HG03457 (cell line): ENCODE results near the gene RPLP1.

ENCODE experiments used
- ATAC-seq: cut with Tn5 transposase; IDR thresholded peaks from one replicate; pipeline ENCODE4 v1.9.1; 2021; ENCODE audit warnings: moderate number of reproducible peaks; ENCODE audit not compliant: unreplicated experiment

Gene RPLP1

GRCh38 chr15:69468241-69469121 is 15.9 kb downstream of the RPLP1 start:
- no peak for ATAC-seq

DNA sequence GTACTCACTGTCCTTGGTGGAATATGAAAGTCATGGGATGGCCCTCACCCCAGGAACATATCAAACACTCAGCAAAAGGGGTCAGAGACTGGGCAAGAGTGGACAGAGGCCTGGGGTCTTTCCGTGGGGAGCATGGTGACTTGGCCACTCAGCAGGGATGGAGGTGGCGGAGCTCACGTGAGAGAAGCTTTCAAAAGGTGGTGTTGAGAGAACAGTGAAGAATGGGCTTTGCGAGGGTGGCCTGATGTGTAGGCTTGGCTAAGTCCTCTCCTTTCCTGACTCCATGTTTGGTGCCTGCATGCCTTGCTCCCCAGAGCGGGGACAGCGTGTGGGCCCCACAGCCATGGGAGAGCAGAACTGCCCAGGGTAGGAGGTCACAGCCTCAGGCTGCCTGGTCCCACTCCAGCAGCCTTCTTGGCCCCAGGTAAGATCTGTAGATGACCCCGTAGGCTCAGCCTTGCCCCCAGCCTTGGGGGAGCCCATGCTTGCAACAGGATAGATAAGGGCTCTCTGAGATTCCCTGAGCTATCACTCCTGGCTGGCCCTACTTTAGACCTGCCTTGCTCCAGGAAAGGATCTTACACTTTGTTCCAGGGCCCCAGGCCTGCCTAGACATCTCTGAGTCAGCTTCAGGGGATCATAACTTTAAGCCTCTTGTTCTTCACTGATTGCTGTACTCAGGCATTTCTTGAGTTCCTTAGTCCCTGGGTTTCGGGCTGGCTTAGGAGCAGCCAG is 17.0 kb downstream of the RPLP1 start:
- ATAC-seq, result no peak

GRCh38 chr15:69472046-69472445 is 19.4 kb downstream of the RPLP1 start:
- ATAC-seq, result no peak

DNA sequence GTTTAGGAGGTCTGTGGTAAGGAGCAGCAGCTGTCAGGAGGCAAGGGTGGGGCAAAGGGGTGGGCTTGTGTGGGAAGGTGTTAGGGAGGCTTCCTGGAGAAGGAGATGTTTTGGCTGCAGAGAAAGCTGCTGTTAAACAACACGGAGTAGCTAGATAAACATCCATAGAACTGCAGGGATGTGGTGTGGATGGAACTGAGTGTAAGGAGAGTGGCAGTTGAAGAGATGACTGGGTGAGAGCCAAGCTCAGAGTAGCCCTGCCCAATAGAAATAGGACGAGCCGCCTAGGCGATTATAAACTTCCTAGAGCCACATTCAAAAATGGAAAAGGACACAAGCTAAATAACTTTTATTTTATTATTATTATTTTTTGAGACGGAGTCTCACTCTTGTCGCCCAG is 19.9 kb downstream of the RPLP1 start:
- ATAC-seq, result no peak

GRCh38 chr15:69474291-69474690 is 21.7 kb downstream of the RPLP1 start:
- no peak for ATAC-seq

GRCh38 chr15:69474846-69475455 is 22.3 kb downstream of the RPLP1 start:
- ATAC-seq, result no peak

- no peak for ATAC-seq
Observed at GRCh38 chr15:69475769-69476358, 23.2 kb downstream of the RPLP1 start.

- ATAC-seq, result no peak
Observed at GRCh38 chr15:69476704-69477473, 24.3 kb downstream of the RPLP1 start.

GRCh38 chr15:69478259-69478781 is 25.7 kb downstream of the RPLP1 start:
- ATAC-seq, result no peak

- no peak for ATAC-seq
Observed at GRCh38 chr15:69479081-69479480, 26.5 kb downstream of the RPLP1 start.

GRCh38 chr15:69479971-69480370 is 27.4 kb downstream of the RPLP1 start:
- ATAC-seq, result no peak

DNA sequence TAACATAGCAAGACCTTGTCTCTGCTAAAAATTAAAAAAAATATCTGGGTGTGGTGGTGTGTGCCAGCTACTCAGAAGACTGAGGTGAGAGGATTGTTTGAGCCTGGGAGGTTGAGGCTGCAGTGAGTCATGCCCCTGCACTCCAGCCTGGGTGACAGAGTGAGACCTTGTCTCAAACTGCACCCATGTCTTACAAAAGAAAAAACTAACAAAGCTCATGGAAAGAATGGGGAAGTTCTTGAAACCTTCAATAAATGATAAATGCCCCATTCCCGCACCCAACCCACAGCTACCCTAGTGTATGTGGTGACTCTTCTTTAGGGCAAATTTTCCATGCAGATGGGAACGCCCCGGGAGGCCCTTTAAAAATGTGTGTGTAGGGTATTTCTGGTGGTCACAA is 28.3 kb downstream of the RPLP1 start:
- no peak for ATAC-seq

DNA sequence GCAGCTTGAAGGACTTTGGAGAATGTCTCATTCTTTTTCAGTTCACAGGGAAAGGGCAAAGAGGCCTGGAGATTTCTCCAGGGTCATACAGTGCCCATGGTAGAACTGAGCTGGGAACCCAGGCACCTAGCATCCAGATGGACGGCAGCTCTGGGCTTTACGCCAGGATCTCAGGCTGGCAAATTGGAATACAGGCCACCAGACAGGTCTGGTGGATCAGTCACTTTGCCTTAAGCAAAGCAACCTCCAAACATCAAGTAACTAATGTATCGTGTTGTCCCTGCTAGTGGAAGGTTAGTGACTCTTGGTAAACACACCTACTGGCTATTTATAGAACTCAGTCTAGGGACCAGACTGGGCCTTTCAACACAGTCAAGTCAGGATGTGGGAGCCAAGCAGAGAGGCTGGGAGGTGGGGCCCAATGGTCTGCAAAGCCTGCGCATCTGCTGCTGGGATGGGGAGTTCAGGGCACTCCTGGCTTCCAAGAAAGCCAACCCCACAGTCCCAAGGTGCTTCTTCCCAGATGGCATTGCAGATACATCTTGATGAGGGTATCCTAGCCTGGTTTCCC is 30.2 kb downstream of the RPLP1 start:
- ATAC-seq, result no peak

DNA sequence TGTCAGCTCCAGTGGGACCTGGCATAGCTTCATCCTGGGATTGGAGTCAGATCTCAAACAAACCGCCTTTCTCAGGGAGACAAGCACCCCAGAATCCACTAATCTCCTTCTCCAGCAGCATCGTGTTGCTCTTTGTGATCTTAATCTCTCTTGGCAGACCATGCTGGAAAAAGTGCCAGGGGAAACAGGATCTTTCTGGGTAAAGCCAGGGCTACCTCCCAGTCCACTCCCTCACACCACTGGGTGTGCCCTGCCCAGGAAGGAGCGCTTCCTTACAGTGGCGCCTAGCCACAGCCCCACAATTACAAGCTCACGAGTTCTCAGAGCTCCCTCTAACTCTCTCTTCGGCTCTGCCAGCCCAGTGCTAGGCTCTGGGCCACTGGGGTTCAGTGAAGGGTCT is 32.2 kb downstream of the RPLP1 start:
- ATAC-seq, result no peak

DNA sequence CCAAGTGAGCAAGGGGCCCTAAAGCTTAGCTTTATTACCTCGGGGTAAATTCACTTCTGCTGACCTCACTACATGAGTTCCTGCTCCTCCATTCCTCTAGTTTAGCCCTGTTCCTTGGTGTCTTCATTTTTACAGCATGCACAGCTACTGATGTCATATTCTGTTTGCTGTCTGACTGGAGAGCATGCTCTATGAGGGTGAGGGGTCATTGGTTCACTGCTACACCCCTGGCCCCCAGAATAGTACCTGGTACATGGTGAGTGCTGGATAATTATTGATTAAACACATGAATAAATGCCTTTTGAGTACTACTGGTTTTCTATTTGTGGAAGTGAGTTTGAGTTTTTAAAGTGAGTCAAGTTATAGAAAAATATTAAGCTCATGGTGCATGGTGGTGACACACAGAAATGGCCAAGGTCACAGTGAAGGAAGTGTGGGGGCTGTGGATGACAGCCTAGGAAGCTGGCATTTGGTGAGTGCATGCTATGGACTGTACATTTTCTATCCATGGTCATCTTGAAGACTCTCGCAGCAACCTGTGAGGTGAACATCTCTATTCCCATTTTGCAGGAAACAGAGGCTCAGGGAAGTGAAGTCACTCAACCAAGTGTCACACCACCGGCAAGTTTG is 34.0 kb downstream of the RPLP1 start:
- no peak for ATAC-seq

DNA sequence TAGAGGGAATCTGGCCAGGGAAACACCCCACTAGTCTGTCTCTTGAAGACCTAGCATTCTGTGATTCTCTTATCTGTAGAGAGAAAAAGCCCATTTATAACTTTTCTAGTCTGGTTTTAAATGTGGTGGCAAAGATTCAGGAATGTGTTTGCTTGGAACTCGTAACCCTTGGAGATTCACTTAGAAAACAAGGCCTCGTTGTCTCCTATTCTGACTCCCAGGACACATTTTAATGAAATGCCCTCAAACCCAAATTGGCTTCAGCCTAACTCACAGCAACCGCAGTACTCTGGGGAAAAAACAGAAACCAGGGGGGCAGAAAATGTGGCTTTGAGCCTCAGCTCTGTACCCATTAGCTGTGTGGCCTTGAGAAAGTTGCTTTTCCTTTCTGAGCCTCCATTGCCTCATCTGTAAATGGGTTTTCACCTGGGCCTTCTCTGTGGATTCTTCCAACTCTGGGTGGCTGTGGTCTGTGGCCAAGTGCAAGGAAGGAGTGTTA is 36.5 kb downstream of the RPLP1 start:
- no peak for ATAC-seq

DNA sequence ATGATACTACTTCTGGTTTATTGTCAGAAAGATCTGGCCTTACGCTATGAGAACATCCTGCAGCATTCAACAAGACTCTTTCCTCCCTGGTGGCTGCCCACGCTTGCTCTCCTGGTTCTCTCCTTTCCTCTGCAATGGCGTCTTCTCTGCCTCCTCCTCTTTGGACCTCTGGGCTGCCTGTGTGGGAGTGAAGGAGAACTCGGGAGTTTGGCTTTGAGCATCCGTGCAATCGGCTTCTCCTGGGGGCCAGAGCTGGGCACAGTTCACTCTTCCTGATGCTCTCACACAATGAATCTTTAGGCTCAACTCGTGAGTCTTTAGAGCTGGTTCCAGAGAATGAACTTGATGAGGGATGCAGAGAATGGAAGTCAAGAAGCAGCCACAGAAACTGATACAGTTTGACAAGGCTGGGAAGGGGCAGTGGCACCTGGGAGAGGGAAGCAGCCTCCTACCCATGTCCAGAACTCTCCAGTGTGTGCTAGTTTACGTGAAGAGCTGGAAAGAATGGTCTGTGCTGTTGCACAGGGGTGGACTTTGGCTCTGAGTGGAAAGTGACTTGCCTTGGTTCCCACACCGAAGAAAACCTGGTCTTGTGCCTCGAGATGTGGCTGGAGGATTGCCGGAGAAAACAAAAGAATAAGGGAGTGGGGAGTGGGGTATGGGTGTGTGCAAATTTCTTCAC is 37.9 kb downstream of the RPLP1 start:
- ATAC-seq, result no peak

DNA sequence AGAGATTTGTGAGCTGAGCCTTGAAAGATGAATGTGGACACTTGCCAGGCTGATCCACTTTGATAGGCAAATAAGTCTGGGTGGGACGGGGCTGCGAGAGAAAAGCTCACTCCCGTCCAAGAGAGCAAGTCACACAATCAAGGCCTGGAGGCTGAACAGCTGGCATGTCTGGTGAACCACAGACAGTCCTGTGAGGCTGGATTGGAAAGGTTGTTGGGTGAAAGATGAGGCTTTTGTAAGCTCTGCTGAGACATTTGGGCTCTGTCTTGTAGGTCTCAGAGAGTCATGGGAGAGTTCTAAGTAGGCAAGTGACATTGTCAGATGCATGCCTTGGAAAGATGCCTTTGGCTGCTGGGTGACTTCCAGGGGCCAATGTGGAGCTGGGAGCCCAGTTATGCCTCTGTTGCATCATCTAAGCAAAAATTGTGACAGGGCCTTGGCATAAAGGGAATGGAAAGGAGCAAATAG is 38.5 kb downstream of the RPLP1 start:
- no peak for ATAC-seq

DNA sequence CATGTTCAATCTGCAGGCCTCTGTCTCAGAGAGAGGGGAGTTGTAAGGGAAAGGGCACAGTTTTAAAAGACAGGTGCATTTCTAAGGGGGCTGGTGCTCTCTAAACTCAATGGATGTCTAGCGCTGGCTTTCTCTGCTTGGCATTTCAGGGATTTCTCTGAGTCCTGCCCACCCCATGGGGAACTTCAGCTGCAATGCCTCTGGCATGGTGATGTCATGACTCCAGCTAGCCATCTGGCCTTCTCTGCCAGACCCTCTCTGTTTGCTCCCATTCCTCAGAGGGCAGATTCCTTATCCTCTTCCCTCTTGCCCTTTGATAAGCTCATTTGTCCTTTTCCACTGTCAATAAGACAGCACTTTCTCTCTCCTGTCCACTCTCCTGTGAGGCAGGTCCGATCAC is 40.8 kb downstream of the RPLP1 start:
- no peak for ATAC-seq
